ENCODE data around the gene SH3BGRL3.

DNA sequence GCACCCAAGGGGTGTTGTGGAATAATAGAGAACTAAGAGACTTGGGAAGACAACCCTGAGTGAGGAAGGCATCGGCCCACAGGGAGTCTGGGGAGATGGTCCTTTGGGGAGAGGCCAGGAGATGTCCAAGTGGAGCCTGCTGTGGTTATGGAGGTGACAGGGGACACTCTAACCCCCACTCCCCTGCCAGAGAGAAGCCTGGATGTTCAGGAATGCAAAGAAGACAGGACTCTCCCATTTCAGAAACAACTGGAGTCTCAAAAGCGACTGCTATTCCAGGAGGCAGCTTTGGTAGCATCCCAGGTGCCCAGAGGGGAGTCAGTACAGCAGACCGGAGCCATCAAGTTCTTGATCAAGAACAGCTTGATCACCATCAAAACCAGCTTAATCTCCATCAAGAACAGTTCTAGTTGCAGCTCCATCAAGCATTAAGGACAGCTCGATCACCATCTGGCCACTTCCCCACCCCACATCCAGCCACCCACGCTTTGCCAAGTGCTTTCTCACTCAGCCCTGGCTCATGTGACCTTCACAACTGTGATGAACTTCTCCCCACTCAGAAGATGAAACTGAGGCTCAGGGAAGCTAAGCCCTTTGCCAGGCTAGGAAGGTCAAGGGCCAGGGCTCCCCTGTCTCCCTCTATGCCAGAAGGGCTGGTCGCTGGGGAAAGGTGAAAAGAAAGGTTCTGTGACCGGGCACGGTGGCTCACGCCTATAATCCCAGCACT is 38.6 kb downstream of the SH3BGRL3 start:
- no peak for TF ChIP-seq EZH2 (IDR thresholded peaks at IDR 0.05; ENCODE audit: insufficient read depth, poor library complexity, severe bottlenecking)
- TF ChIP-seq EZH2phosphoT487 (IDR thresholded peaks at IDR 0.05; ENCODE audit: insufficient read depth, low read depth), result no peak

All from GM23248 (cell line).